ENCODE data around the gene TTC34.

The TTC34 gene

GRCh38 chr1:2812939-2813653 is 11.6 kb upstream of the TTC34 start:
- no peak for DNase-seq (ENCODE audit: low read depth)

GRCh38 chr1:2812136-2812535 is 10.6 kb upstream of the TTC34 start:
- no peak for DNase-seq (ENCODE audit: low read depth)

- no peak for DNase-seq (ENCODE audit: low read depth)
Measured at GRCh38 chr1:2811533-2811918, 10.0 kb upstream of the TTC34 start.

- DNase-seq (ENCODE audit: low read depth) = no peak
Measured at GRCh38 chr1:2810899-2811532, 9.5 kb upstream of the TTC34 start.

- no peak for DNase-seq (ENCODE audit: low read depth)
Measured at GRCh38 chr1:2810281-2810680, 8.8 kb upstream of the TTC34 start.

GRCh38 chr1:2809656-2810055 is 8.2 kb upstream of the TTC34 start:
- DNase-seq (ENCODE audit: low read depth) = no peak

GRCh38 chr1:2808831-2809605 is 7.5 kb upstream of the TTC34 start:
- no peak for DNase-seq (ENCODE audit: low read depth)

- DNase-seq (ENCODE audit: low read depth) = no peak
Measured at GRCh38 chr1:2808386-2808705, 6.9 kb upstream of the TTC34 start.

GRCh38 chr1:2807678-2808385 is 6.3 kb upstream of the TTC34 start:
- no peak for DNase-seq (ENCODE audit: low read depth)

- DNase-seq (ENCODE audit: low read depth) = no peak
Measured at GRCh38 chr1:2807036-2807435, 5.5 kb upstream of the TTC34 start.

- DNase-seq (ENCODE audit: low read depth) = no peak
Measured at GRCh38 chr1:2806591-2806990, 5.1 kb upstream of the TTC34 start.

GRCh38 chr1:2805801-2806430 is 4.4 kb upstream of the TTC34 start:
- no peak for DNase-seq (ENCODE audit: low read depth)

GRCh38 chr1:2804628-2805351 is 3.3 kb upstream of the TTC34 start:
- no peak for DNase-seq (ENCODE audit: low read depth)

GRCh38 chr1:2803931-2804627 is 2.6 kb upstream of the TTC34 start:
- no peak for DNase-seq (ENCODE audit: low read depth)

- no peak for DNase-seq (ENCODE audit: low read depth)
Measured at GRCh38 chr1:2803086-2803930, 1.8 kb upstream of the TTC34 start.

- no peak for DNase-seq (ENCODE audit: low read depth)
Measured at GRCh38 chr1:2802421-2802961, 998 bp upstream of the TTC34 start.

GRCh38 chr1:2801046-2801445 is 447 bp downstream of the TTC34 start:
- DNase-seq (ENCODE audit: low read depth) = no peak

GRCh38 chr1:2800664-2801045 is 838 bp downstream of the TTC34 start:
- DNase-seq (ENCODE audit: low read depth) = no peak

- no peak for DNase-seq (ENCODE audit: low read depth)
Measured at GRCh38 chr1:2799811-2800663, 1.5 kb downstream of the TTC34 start.
